ENCODE data around the gene ACTL6B. TPM values are rescaled to one million over a fixed set of nuclear protein-coding genes. Genes with fewer than 3 reads are reported as not detected.

The ACTL6B gene
- polyA plus RNA-seq, 1 of the 3 experiments (the other 2 are of a cell fraction), result 0.67 TPM

DNA sequence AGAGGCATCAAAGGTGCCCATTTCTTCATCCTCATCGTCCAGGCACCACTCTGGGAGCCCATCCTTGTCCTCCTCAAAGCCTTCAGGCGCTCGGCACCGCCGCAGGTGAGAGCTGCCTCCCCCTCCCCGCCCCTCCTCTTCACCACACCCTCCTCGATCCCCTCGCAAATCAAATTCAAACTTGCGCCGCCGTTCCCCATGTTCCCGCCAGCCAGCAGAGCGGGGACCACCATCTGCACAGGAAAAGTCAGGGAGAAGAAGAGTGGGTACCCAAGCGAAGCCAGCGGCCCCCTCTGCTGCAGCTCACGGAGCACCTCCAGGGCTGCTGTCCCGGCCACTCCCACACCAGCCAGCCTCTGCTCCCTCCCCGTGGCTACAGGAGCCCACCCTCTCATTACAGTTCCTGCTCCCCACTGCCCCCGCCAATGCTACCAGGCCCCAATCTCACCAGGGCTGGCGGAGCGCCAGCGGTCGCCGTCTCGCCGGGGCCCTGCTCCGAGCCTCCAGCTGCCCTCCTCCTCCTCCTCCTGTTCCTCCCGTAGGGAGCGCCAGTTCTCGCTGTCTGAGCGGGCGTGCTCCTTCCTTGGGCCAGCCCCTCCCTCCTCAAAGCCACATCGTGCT lies 30.1 kb upstream of the ACTL6B start:
- WGBS (ENCODE audit: low lambda C conversion rate), result 95% methylated on average over 33 of the region's 33 CpGs
- Histone ChIP-seq H3K27me3 (ENCODE audit: insufficient read depth) (no peaks in the 10 kb centered on the region), H3K4me2 (no peak overlapping the region), H3K4me1 (ENCODE audit: control insufficient read depth in 1 of 2, insufficient read depth in 2 of 2, low read depth in 1 of 2, low read length in 1 of 2) (peaks cover 2 to 6% of the 10 kb centered on the region in 2 experiments; a peak in 1 of 4 replicates), H3K9me2 (no peaks in the 10 kb centered on the region), H3K27ac (ENCODE audit: low read depth in 2 of 2, low read length in 1 of 2) (no peak overlapping the region; a peak in 1 of 4 replicates), H3K4me3 (ENCODE audit: low read depth in 2 of 2, low read length in 1 of 2) (no peak overlapping the region), H2AFZ (ENCODE audit: low read depth) (no peak overlapping the region), H3F3A (replicated peaks; ENCODE audit: insufficient read depth) (peaks cover 15% of the 10 kb centered on the region), H3K36me3 (replicated peaks in 1 of 2; ENCODE audit: control insufficient read depth in 1 of 2, insufficient read depth in 2 of 2, low read length in 1 of 2) (peaks cover 20 to 81% of the 10 kb centered on the region in 2 experiments), H3K79me2 (ENCODE audit: insufficient read depth) (peaks cover 32% of the 10 kb centered on the region), H3K9ac (no peak overlapping the region), H4K20me1 (ENCODE audit: insufficient read depth) (peaks cover 41% of the 10 kb centered on the region), H3K9me3 (no peaks in the 10 kb centered on the region)
- ChIA-PET CTCF (interaction anchor here (1.0 to 3.5 kb wide), 5 partner anchors 12 to 204 kb away, joined by 3 to 23 read pairs (median 4); partner anchors contain the start of gene POP7), POLR2A (no interaction called here)
- no peak for TF ChIP-seq MEF2A (IDR thresholded peaks at IDR 0.05; ENCODE audit: borderline replicate concordance, low read depth)
- TF ChIP-seq SMC3 (IDR thresholded peaks at IDR 0.05; ENCODE audit: low read depth, low read length), result no peak
- TF ChIP-seq ZBTB33 (IDR thresholded peaks at IDR 0.05; ENCODE audit: borderline replicate concordance, low read depth), result no peak
- no peak for TF ChIP-seq NFIC (IDR thresholded peaks at IDR 0.05; ENCODE audit: borderline replicate concordance)
- TF ChIP-seq EP300 (IDR thresholded peaks at IDR 0.05; ENCODE audit: borderline replicate concordance in 1 of 2, low read depth in 1 of 2, low read length in 1 of 2), result no peak
- no peak for TF ChIP-seq SIN3A (IDR thresholded peaks at IDR 0.05; ENCODE audit: borderline replicate concordance, low read depth, low read length)
- no peak for TF ChIP-seq NRF1 (IDR thresholded peaks at IDR 0.05; ENCODE audit: low read depth, low read length)
- no peak for TF ChIP-seq FOXJ3 (CRISPR knock-in tag; IDR thresholded peaks at IDR 0.05)
- no peak for TF ChIP-seq RAD21 (IDR thresholded peaks at IDR 0.05; ENCODE audit: low read length)
- no peak for TF ChIP-seq FOSL2 (IDR thresholded peaks at IDR 0.05; ENCODE audit: borderline replicate concordance, low read depth)
- TF ChIP-seq, protein P1, sequence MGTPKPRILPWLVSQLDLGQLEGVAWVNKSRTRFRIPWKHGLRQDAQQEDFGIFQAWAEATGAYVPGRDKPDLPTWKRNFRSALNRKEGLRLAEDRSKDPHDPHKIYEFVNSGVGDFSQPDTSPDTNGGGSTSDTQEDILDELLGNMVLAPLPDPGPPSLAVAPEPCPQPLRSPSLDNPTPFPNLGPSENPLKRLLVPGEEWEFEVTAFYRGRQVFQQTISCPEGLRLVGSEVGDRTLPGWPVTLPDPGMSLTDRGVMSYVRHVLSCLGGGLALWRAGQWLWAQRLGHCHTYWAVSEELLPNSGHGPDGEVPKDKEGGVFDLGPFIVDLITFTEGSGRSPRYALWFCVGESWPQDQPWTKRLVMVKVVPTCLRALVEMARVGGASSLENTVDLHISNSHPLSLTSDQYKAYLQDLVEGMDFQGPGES (IDR thresholded peaks at IDR 0.05; ENCODE audit: low read depth, low read length), result no peak
- no peak for TF ChIP-seq TAF1 (IDR thresholded peaks at IDR 0.05; ENCODE audit: borderline replicate concordance, low read depth, low read length)
- no peak for TF ChIP-seq MAX (IDR thresholded peaks at IDR 0.05; ENCODE audit: low read depth)
- peak; percentile 41 for DNase-seq
